K562 (cell line): ENCODE data around the gene SLC25A26. TPM values are rescaled to one million over a fixed set of nuclear protein-coding genes. Genes with fewer than 3 reads are reported as not detected.

Experiments used
- DPF2 ChIP-seq: fragments of 450-650 bp; IDR thresholded peaks from 2 replicates; pipeline ENCODE4 v1.6.1; 2016
- NFIC ChIP-seq: fragments of 450-650 bp; IDR thresholded peaks from 2 replicates; pipeline ENCODE4 v1.6.1; 2017; ENCODE audit warnings: mild to moderate bottlenecking, inconsistent platforms
- YBX1 ChIP-seq: fragments of 450-650 bp; IDR thresholded peaks from 2 replicates; pipeline ENCODE4 v1.7.1; 2016; ENCODE audit warnings: mild to moderate bottlenecking
- ZBTB40 ChIP-seq, 2 experiments: fragments of 450-650 bp in 1 of 2; sonication (generic) in 1 of 2; formaldehyde crosslinking in 1 of 2; IDR thresholded peaks; 2 replicates each; pipeline versions ENCODE4 v1.7.1 to v1.9.0; 2016 to 2022; ENCODE audit warnings: inconsistent platforms in 1 of 2, mild to moderate bottlenecking in 1 of 2, missing genetic modification reagents in 1 of 2
- ZFP30 ChIP-seq: fragments of 250-450 bp; sonication (Bioruptor Pico); IDR thresholded peaks from 2 replicates; pipeline ENCODE4 v1.8.0; 2022; ENCODE audit warnings: moderate library complexity, mild to moderate bottlenecking, inconsistent platforms, borderline replicate concordance
- ZNF830 ChIP-seq: fragments of 250-450 bp; sonication (Bioruptor Pico); IDR thresholded peaks from 2 replicates; pipeline ENCODE4 v1.5.0; 2021; ENCODE audit warnings: mild to moderate bottlenecking
- polyA plus RNA-seq, 8 experiments: library from polyadenylated mRNA; depleted of rRNA in 4 of 8; stranded (reverse) in 5 of 8; unstranded in 3 of 8; fragments of >200 nt; fragmentation: Nextera tagmentation in 2 of 8; fragmentation: Illumina TruSeq in 1 of 8; extraction: Ambion mirVana in 2 of 8; extraction: Trizol in 1 of 8; gene quantifications; 2 replicates each; pipeline versions ENCODE4 v1.2.1 to v1.2.3, GENCODE V29; 2011 to 2014; ENCODE audit warnings: inconsistent platforms in 1 of 8, missing spikeins in 1 of 8
- total RNA-seq, 7 experiments: library from RNA; depleted of rRNA in 6 of 7; stranded (reverse); fragments of >200 nt in 6 of 7; fragmentation: Illumina TruSeq in 2 of 7; extraction: Trizol in 2 of 7; gene quantifications; 2 replicates each; pipeline versions ENCODE4 v1.2.1 to v1.2.3, GENCODE V29; 2011 to 2021; ENCODE audit warnings: low replicate concordance in 1 of 7

SLC25A26 gene
- total and polyA plus RNA-seq, 9 of the 15 experiments (the other 6 are each of a cell fraction or from before 2014, with no cell fraction given): 7.2 to 29.1 (median 12.6) TPM

GRCh38 chr3:66382142-66382541 is 161.3 kb downstream of the SLC25A26 start (continued):
- TF ChIP-seq ZBTB40 (IDR thresholded peaks at IDR 0.05): no peak
- TF ChIP-seq ZBTB40 (CRISPR knock-in tag; IDR thresholded peaks at IDR 0.05): no peak
- TF ChIP-seq DPF2: no peak
- no peak for TF ChIP-seq ZFP30 (CRISPR knock-in tag)
- TF ChIP-seq ZNF830 (CRISPR knock-in tag): no peak
- no peak for TF ChIP-seq NFIC
- no peak for TF ChIP-seq YBX1
